Smooth muscle cell (in vitro differentiated cells): ENCODE data around the gene TFF3. TPM values are rescaled to one million over a fixed set of nuclear protein-coding genes. Genes with fewer than 3 reads are reported as not detected.

Experiments used
- DNase-seq: peaks from one replicate; lab custom pipeline; 2025; ENCODE audit not compliant: unreplicated experiment; lab: John Stamatoyannopoulos, UW
- H2AFZ ChIP-seq: fragments of 200-600 bp; sonication (generic); 2 replicates; pipeline ENCODE4 v1.6.0; 2016; ENCODE audit warnings: antibody characterized with exemption, low read depth, mild to moderate bottlenecking
- H3F3A ChIP-seq: fragments of 200-600 bp; sonication (generic); 2 replicates; pipeline ENCODE4 v1.6.0; 2017; ENCODE audit warnings: antibody characterized with exemption, low read depth
- H3K27ac ChIP-seq: fragments of 200-600 bp; sonication (generic); 2 replicates; pipeline ENCODE4 v1.5.1; 2016; ENCODE audit warnings: low read depth, mild to moderate bottlenecking
- H3K27me3 ChIP-seq: fragments of 200-600 bp; sonication (generic); 2 replicates; pipeline ENCODE4 v1.6.1; 2016; ENCODE audit warnings: low read depth, mild to moderate bottlenecking
- H3K36me3 ChIP-seq: fragments of 200-600 bp; sonication (generic); 2 replicates; pipeline ENCODE4 v1.5.1; 2016; ENCODE audit warnings: low read depth
- H3K4me1 ChIP-seq: fragments of 200-600 bp; sonication (generic); 2 replicates; pipeline ENCODE4 v1.5.1; 2016; ENCODE audit warnings: low read depth
- H3K4me2 ChIP-seq: fragments of 200-600 bp; sonication (generic); 2 replicates; pipeline ENCODE4 v1.6.0; 2016; ENCODE audit warnings: mild to moderate bottlenecking
- H3K4me3 ChIP-seq: fragments of 200-600 bp; sonication (generic); 2 replicates; pipeline ENCODE4 v1.5.1; 2016; ENCODE audit warnings: mild to moderate bottlenecking
- H3K79me2 ChIP-seq: fragments of 200-600 bp; sonication (generic); 2 replicates; pipeline ENCODE4 v1.6.0; 2016; ENCODE audit warnings: low read depth, mild to moderate bottlenecking
- H3K9ac ChIP-seq: fragments of 200-600 bp; sonication (generic); 2 replicates; pipeline ENCODE4 v1.6.0; 2016; ENCODE audit warnings: low read depth
- H3K9me3 ChIP-seq: fragments of 200-600 bp; sonication (generic); replicated peaks from 2 replicates; pipeline ENCODE4 v1.5.1; 2016; ENCODE audit warnings: low read depth
- H4K20me1 ChIP-seq: fragments of 200-600 bp; sonication (generic); 2 replicates; pipeline ENCODE4 v1.6.0; 2016; ENCODE audit warnings: low read depth
- CTCF ChIP-seq: fragments of 200-600 bp; sonication (generic); IDR thresholded peaks from 2 replicates; pipeline ENCODE4 v1.5.1; 2017; ENCODE audit warnings: borderline replicate concordance, mild to moderate bottlenecking, antibody characterized with exemption; ENCODE audit not compliant: insufficient read depth, poor library complexity, severe bottlenecking
- WGBS: methylation state at CpG from one replicate; pipeline ENCODE4 v1.1.7; 2016; ENCODE audit warnings: low lambda C conversion rate; 5-methylcytosine and 5-hydroxymethylcytosine counted together
- polyA plus RNA-seq: library from polyadenylated mRNA; unstranded; fragments of >200 nt; fragmentation: Nextera tagmentation; extraction: Ambion mirVana; gene quantifications from 2 replicates; pipeline ENCODE4 v1.2.1, GENCODE V29; 2016
- total RNA-seq: library from RNA; depleted of rRNA; stranded (reverse); fragments of >200 nt; gene quantifications from 2 replicates; pipeline ENCODE4 v1.2.3, GENCODE V29; 2014

TFF3 gene
- total and polyA plus RNA-seq, 2 experiments from 2014 or later = 0.31 TPM; not detected in 1

- no peaks in the 10 kb centered on the region for H3K4me1 ChIP-seq
- H3K27me3 ChIP-seq = no peaks in the 10 kb centered on the region
- H2AFZ ChIP-seq = no peak overlapping the region
- no peaks in the 10 kb centered on the region for H3K36me3 ChIP-seq
- no peaks in the 10 kb centered on the region for H4K20me1 ChIP-seq
- no peak for DNase-seq
- H3K4me3 ChIP-seq = no peak overlapping the region
- H3K4me2 ChIP-seq = no peak overlapping the region
- H3K27ac ChIP-seq = no peak overlapping the region
- no peak for TF ChIP-seq CTCF
- H3K9ac ChIP-seq = no peak overlapping the region
- no peaks in the 10 kb centered on the region for H3F3A ChIP-seq
- H3K79me2 ChIP-seq = no peaks in the 10 kb centered on the region
- WGBS = 94% methylated on average over 2 of the region's 2 CpGs
- no peaks in the 10 kb centered on the region for H3K9me3 ChIP-seq
Measured at GRCh38 chr21:42348762-42349161, 33.6 kb upstream of the TFF3 start.

GRCh38 chr21:42347601-42348327 is 32.6 kb upstream of the TFF3 start:
- no peaks in the 10 kb centered on the region for H3K36me3 ChIP-seq
- no peaks in the 10 kb centered on the region for H3K9me3 ChIP-seq
- no peak overlapping the region for H3K4me2 ChIP-seq
- no peak overlapping the region for H2AFZ ChIP-seq
- no peak overlapping the region for H3K4me3 ChIP-seq
- TF ChIP-seq CTCF = no peak
- H3K4me1 ChIP-seq = no peaks in the 10 kb centered on the region
- no peaks in the 10 kb centered on the region for H4K20me1 ChIP-seq
- 92% methylated on average over 28 of the region's 30 CpGs for WGBS
- H3F3A ChIP-seq = no peaks in the 10 kb centered on the region
- H3K79me2 ChIP-seq = no peaks in the 10 kb centered on the region
- no peak overlapping the region for H3K27ac ChIP-seq
- no peak for DNase-seq
- no peak overlapping the region for H3K9ac ChIP-seq
- H3K27me3 ChIP-seq = no peaks in the 10 kb centered on the region

- no peaks in the 10 kb centered on the region for H3K79me2 ChIP-seq
- no peak overlapping the region for H3K27ac ChIP-seq
- no peaks in the 10 kb centered on the region for H3K27me3 ChIP-seq
- no peak for TF ChIP-seq CTCF
- no peak overlapping the region for H2AFZ ChIP-seq
- DNase-seq = no peak
- H4K20me1 ChIP-seq = no peaks in the 10 kb centered on the region
- no peaks in the 10 kb centered on the region for H3F3A ChIP-seq
- H3K36me3 ChIP-seq = no peaks in the 10 kb centered on the region
- no peak overlapping the region for H3K4me3 ChIP-seq
- no peaks in the 10 kb centered on the region for H3K9me3 ChIP-seq
- H3K9ac ChIP-seq = no peak overlapping the region
- H3K4me1 ChIP-seq = no peaks in the 10 kb centered on the region
- H3K4me2 ChIP-seq = no peak overlapping the region
- 93% methylated on average over 30 of the region's 30 CpGs for WGBS
Measured at GRCh38 chr21:42346866-42347600, 31.8 kb upstream of the TFF3 start.
